MCF 10A (cell line): Measurements from ENCODE around the gene KRT38. TPM values are rescaled to one million over a fixed set of nuclear protein-coding genes. Genes with fewer than 3 reads are reported as not detected.

Experiments used
- BruUV-seq: library from RNA; stranded (reverse); fragments of 400-500 nt; replicated peaks from 2 replicates; lab custom pipeline; 2021; lab: Mats Ljungman, UMichigan
- CTCF ChIA-PET: fragments of 300-600 bp; sonication (Branson Sonifier 250); formaldehyde crosslinking; extraction: SDS; loops from one replicate; lab custom pipeline; 2021; ENCODE audit warnings: antibody characterized with exemption, inconsistent platforms; lab: Yijun Ruan, JAX
- POLR2A ChIA-PET: fragments of 300-600, 350-650 bp; sonication (Branson Sonifier 250); formaldehyde crosslinking; extraction: SDS; loops from one replicate; lab custom pipeline; 2020; ENCODE audit warnings: antibody characterized with exemption, inconsistent platforms; lab: Yijun Ruan, JAX
- DNase-seq: peaks from one replicate; pipeline ENCODE4 v3.0.0-alpha.2; 2018; ENCODE audit not compliant: unreplicated experiment
- H3K27ac Mint-ChIP-seq: one replicate; pipeline ENCODE4 v1.8.0; 2022; ENCODE audit warnings: mild to moderate bottlenecking, low read depth, mixed read lengths; ENCODE audit not compliant: unreplicated experiment
- H3K27me3 Mint-ChIP-seq: one replicate; pipeline ENCODE4 v1.8.0; 2022; ENCODE audit warnings: mixed read lengths; ENCODE audit not compliant: insufficient read depth, unreplicated experiment
- H3K36me3 Mint-ChIP-seq: one replicate; pipeline ENCODE4 v1.8.0; 2022; ENCODE audit warnings: mild to moderate bottlenecking, moderate library complexity, mixed read lengths; ENCODE audit not compliant: insufficient read depth, unreplicated experiment
- H3K4me1 Mint-ChIP-seq: one replicate; pipeline ENCODE4 v1.8.0; 2022; ENCODE audit warnings: mixed read lengths; ENCODE audit not compliant: insufficient read depth, unreplicated experiment
- H3K4me3 Mint-ChIP-seq: one replicate; pipeline ENCODE4 v1.8.0; 2022; ENCODE audit warnings: mild to moderate bottlenecking, moderate library complexity, mixed read lengths; ENCODE audit not compliant: unreplicated experiment
- H3K9me3 Mint-ChIP-seq: one replicate; pipeline ENCODE4 v1.8.0; 2022; ENCODE audit warnings: mixed read lengths; ENCODE audit not compliant: unreplicated experiment
- intact Hi-C: fragments of 100-400 bp; cut with micrococcal nuclease; formaldehyde crosslinking; loops from 2 replicates; pipeline ENCODE4 v1.14.1; 2022
- total RNA-seq: library from RNA; stranded (reverse); gene quantifications from 2 replicates; pipeline ENCODE4 v1.2.3, GENCODE V29; 2022
- TF ChIP-seq, protein P1 (sequence below): fragments of 200-600 bp; IDR thresholded peaks from one replicate; pipeline ENCODE4 v1.8.0; 2022; ENCODE audit warnings: antibody characterized with exemption, mild to moderate bottlenecking; ENCODE audit not compliant: unreplicated experiment

Gene KRT38
- total RNA-seq, 1 experiment from 2014 or later, result not detected

DNA sequence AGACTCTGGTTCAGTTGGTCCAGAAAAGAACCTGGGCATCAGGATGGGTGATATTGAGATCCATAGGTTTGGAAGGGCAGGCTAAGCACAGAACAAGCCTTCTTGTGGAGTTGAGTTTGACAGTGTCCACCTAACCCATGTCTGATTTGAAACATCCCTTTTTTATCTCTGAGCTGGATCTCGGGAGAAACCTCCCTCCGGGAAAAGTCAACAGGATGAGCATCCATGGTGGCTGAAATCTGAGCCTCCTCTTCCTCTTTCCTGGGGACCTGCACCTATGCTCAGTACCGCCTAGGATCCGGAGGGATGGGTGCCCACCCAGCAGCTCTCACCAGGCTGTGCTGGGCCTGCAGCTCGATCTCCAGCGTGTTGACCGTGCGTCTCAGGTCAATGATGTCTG, 23.0 kb upstream of the KRT38 start:
- Mint-ChIP-seq H3K4me1 (peaks cover 9% of the 10 kb centered on the region), H3K36me3 (no peaks in the 10 kb centered on the region), H3K27ac (no peak overlapping the region), H3K27me3 (peaks cover 14% of the 10 kb centered on the region), H3K9me3 (no peaks in the 10 kb centered on the region), H3K4me3 (no peak overlapping the region)
- no peak for DNase-seq
- TF ChIP-seq, protein P1, sequence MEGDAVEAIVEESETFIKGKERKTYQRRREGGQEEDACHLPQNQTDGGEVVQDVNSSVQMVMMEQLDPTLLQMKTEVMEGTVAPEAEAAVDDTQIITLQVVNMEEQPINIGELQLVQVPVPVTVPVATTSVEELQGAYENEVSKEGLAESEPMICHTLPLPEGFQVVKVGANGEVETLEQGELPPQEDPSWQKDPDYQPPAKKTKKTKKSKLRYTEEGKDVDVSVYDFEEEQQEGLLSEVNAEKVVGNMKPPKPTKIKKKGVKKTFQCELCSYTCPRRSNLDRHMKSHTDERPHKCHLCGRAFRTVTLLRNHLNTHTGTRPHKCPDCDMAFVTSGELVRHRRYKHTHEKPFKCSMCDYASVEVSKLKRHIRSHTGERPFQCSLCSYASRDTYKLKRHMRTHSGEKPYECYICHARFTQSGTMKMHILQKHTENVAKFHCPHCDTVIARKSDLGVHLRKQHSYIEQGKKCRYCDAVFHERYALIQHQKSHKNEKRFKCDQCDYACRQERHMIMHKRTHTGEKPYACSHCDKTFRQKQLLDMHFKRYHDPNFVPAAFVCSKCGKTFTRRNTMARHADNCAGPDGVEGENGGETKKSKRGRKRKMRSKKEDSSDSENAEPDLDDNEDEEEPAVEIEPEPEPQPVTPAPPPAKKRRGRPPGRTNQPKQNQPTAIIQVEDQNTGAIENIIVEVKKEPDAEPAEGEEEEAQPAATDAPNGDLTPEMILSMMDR, result no peak
- ChIA-PET CTCF (interaction anchor here (0.6 to 1.0 kb wide), 4 partner anchors 125 to 839 kb away, joined by 3 to 5 read pairs (median 3); no protein-coding TSS in a partner anchor), POLR2A (interaction anchor here (1.0 to 1.7 kb wide), 2 partner anchors 25 to 44 kb away, joined by 3 to 6 read pairs; no protein-coding TSS in a partner anchor)
- intact Hi-C loops, result no loop called here
- BruUV-seq, result no TSS peak

DNA sequence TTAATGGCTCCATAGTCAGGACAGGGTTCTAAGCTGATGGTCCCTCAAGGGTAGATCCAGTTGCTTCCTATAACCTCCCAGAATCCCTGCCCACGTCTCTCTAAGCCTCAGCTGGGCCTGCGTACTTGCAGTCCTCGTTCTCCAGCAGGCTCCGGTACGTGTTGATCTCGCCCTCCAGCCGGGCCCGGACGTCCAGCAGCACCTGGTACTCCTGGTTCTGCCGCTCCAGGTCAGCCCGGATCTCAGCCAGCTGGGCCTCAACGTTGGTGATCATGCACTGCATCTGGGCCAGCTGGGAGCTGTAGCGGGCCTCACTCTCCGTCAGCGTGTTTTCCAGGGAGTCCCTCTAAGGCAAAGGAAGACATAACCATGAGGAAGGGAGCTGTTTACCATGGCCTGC, 21.9 kb upstream of the KRT38 start:
- DNase-seq, result no peak
- BruUV-seq, result no TSS peak
- CTCF ChIA-PET, result interaction anchor here (0.6 to 1.1 kb wide), 2 partner anchors 86 to 557 kb away, joined by 3 to 5 read pairs; no protein-coding TSS in a partner anchor
- H3K4me3 Mint-ChIP-seq, result no peak overlapping the region
- H3K4me1 Mint-ChIP-seq, result peaks cover 9% of the 10 kb centered on the region
- peaks cover 25% of the 10 kb centered on the region for H3K27me3 Mint-ChIP-seq
- no peak overlapping the region for H3K27ac Mint-ChIP-seq
- H3K36me3 Mint-ChIP-seq, result no peaks in the 10 kb centered on the region
- TF ChIP-seq, protein P1, result no peak
- POLR2A ChIA-PET, result interaction anchor here (1.0 kb wide), 1 partner anchor 26 kb away, joined by 3 read pairs; no protein-coding TSS in a partner anchor
- H3K9me3 Mint-ChIP-seq, result no peaks in the 10 kb centered on the region
- intact Hi-C loops, result no loop called here

- CTCF ChIA-PET, result interaction anchor here (1.0 to 1.2 kb wide), 2 partner anchors 18 to 91 kb away, joined by 3 to 4 read pairs; no protein-coding TSS in a partner anchor
- H3K27ac Mint-ChIP-seq, result no peak overlapping the region
- BruUV-seq, result no TSS peak
Observed at GRCh38 chr17:41457676-41458075, 16.9 kb upstream of the KRT38 start.

GRCh38 chr17:41456204-41456603, 15.4 kb upstream of the KRT38 start:
- Mint-ChIP-seq H3K27ac (no peak overlapping the region), H3K27me3 (peaks cover 55% of the 10 kb centered on the region), H3K4me1 (peaks cover 6% of the 10 kb centered on the region), H3K9me3 (no peaks in the 10 kb centered on the region), H3K4me3 (no peak overlapping the region), H3K36me3 (no peaks in the 10 kb centered on the region)
- BruUV-seq, result no TSS peak
- TF ChIP-seq, protein P1, result no peak
- CTCF ChIA-PET, result no interaction called here
- intact Hi-C loops, result no loop called here
- peak; percentile 27 for DNase-seq
- POLR2A ChIA-PET, result no interaction called here

More at GRCh38 chr17:41457676-41458075, 16.9 kb upstream of the KRT38 start:
- POLR2A ChIA-PET, result interaction anchor here (0.8 kb wide), 1 partner anchor 167 kb away, joined by 3 read pairs; the partner anchor contains the start of gene KRT17
- Mint-ChIP-seq H3K9me3 (no peaks in the 10 kb centered on the region), H3K4me1 (peaks cover 6% of the 10 kb centered on the region), H3K4me3 (no peak overlapping the region), H3K27me3 (peaks cover 45% of the 10 kb centered on the region), H3K36me3 (no peaks in the 10 kb centered on the region)
- no peak for DNase-seq
- TF ChIP-seq, protein P1, result no peak
- intact Hi-C loops, result no loop called here
